ENCODE results near the gene TOP1. TPM values are rescaled to one million over a fixed set of nuclear protein-coding genes. Genes with fewer than 3 reads are reported as not detected.
"Not testable (repeated sequence)": the region's sequence is repeated elsewhere in the genome, so short reads cannot be mapped to it uniquely, and the experiment has no call there.

The TOP1 gene
- total RNA-seq, 1 experiment from 2014 or later = 129 TPM

DNA sequence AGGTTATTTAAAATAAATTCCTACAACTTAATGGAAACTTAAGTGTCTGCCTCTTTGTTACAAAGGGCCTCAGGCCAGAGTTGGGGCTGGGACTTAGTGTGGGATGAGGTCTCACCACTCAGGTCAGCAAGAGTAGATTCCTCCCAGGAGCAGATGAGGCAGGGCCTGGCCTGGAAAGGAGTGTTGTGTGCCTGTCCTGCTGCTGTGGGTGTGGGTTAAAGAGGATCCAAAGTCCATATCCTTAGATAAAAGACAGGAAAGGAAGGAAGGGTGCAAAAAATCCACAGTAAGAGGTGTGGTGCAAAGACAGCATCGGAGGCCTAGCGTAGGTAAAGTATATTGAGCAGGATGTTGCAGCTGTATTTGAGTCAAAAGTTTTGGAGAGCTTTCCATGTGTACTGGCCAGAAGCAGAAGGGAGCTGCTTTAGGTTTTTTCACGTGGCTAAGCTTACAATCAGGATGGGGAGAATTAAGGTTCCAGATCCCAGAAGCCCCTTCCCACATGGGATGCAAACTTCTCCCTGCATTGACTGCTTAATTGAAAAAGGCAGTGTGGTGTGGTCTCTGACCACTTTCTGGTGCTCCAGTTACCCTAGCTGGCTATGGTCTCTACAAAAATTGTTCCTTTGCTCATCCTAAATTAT, 96.0 kb downstream of the TOP1 start:
- TF ChIP-seq, protein P1, sequence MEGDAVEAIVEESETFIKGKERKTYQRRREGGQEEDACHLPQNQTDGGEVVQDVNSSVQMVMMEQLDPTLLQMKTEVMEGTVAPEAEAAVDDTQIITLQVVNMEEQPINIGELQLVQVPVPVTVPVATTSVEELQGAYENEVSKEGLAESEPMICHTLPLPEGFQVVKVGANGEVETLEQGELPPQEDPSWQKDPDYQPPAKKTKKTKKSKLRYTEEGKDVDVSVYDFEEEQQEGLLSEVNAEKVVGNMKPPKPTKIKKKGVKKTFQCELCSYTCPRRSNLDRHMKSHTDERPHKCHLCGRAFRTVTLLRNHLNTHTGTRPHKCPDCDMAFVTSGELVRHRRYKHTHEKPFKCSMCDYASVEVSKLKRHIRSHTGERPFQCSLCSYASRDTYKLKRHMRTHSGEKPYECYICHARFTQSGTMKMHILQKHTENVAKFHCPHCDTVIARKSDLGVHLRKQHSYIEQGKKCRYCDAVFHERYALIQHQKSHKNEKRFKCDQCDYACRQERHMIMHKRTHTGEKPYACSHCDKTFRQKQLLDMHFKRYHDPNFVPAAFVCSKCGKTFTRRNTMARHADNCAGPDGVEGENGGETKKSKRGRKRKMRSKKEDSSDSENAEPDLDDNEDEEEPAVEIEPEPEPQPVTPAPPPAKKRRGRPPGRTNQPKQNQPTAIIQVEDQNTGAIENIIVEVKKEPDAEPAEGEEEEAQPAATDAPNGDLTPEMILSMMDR (IDR thresholded peaks at IDR 0.05; ENCODE audit: unreplicated experiment) = no peak
- Mint-ChIP-seq H3K27me3 (ENCODE audit: unreplicated experiment) (no peaks in the 10 kb centered on the region), H3K36me3 (ENCODE audit: insufficient read depth, unreplicated experiment) (peaks cover 74% of the 10 kb centered on the region), H3K4me3 (ENCODE audit: low read depth, unreplicated experiment) (no peak overlapping the region), H3K4me1 (ENCODE audit: low read depth, unreplicated experiment) (peaks cover 7% of the 10 kb centered on the region), H3K9me3 (ENCODE audit: low read depth, unreplicated experiment) (no peaks in the 10 kb centered on the region), H3K27ac (ENCODE audit: unreplicated experiment) (no peak overlapping the region)
- intact Hi-C loops (cut with micrococcal nuclease; ENCODE audit: unreplicated experiment) = no loop called here
- BruUV-seq (replicated peaks) = no TSS peak
- no peak for DNase-seq
- CTCF ChIA-PET = interaction anchor here (1.4 kb wide), 1 partner anchor 11 kb away, joined by 3 read pairs; no protein-coding TSS in a partner anchor

DNA sequence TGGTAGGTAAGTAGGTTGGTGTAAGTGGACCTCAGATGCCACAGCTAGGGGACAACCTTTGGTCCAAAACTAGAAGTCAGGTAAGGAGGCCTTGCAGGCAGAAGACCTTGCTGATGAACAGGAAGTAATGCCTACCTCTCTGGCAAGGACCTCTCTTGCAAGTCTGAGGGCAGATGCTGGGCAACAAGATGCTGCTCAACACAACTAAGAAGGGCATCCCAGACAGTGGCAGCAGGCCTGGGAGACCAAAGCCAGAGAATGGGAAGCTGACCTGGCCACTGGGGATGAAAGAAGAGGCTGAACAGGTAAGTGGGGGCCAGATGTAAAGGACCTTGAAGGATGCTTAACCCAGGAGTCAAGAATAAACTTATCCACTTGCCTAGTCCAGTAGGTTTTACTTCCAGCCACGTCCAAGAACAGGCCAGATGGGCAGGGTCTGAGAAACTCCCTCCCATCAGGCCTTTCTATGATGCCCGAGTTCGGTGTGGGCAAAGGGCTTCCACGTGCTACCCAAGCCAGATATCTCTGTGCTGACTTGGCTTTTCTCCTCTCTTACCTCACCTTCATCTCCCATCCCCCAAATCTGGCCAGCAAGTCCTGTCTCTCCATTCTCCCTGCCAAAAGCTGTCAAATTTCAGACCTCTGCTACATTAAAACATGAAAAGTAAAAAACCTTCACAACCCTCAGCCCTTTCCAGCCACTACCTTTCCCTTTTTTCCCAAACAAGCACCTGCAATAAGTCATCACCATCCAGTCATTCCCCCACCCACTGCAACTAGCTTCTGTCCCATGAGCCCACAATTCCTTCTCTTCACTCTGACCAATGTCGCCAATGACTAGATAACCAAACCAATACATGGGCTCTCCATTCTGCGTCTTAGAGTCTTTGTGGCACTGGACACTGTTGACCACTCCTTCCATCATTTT, 97.2 kb downstream of the TOP1 start:
- intact Hi-C loops (cut with micrococcal nuclease; ENCODE audit: unreplicated experiment) = no loop called here
- Mint-ChIP-seq H3K9me3 (ENCODE audit: low read depth, unreplicated experiment) (no peaks in the 10 kb centered on the region), H3K4me3 (ENCODE audit: low read depth, unreplicated experiment) (no peak overlapping the region), H3K27me3 (ENCODE audit: unreplicated experiment) (no peaks in the 10 kb centered on the region), H3K36me3 (ENCODE audit: insufficient read depth, unreplicated experiment) (peaks cover 69% of the 10 kb centered on the region), H3K27ac (ENCODE audit: unreplicated experiment) (no peak overlapping the region), H3K4me1 (ENCODE audit: low read depth, unreplicated experiment) (no peaks in the 10 kb centered on the region)
- CTCF ChIA-PET = interaction anchor here (1.4 kb wide), 1 partner anchor 9 kb away, joined by 3 read pairs; no protein-coding TSS in a partner anchor
- TF ChIP-seq, protein P1 (IDR thresholded peaks at IDR 0.05; ENCODE audit: unreplicated experiment) = no peak
- no TSS peak for BruUV-seq (replicated peaks)
- DNase-seq = no peak

DNA sequence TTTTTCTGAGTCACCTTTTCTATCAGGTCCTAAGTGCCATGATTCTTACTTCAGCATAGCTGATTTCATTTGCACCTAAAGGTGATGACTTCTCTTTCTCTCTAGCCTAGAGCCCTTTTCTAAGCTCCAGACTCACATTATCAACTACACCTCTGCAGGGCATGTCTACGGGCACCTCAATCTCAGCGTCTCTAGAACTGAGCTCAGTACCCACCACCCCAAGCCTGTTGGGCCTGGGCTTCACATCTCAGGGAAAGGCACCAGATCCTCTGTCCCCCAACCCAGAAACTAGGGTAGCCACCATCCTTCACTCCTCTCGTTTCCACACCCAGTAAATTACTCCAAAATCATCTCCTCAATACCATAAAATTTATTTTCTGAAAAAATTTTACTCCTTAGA, 98.1 kb downstream of the TOP1 start:
- H3K27me3 Mint-ChIP-seq (ENCODE audit: unreplicated experiment) = no peaks in the 10 kb centered on the region
- H3K4me1 Mint-ChIP-seq (ENCODE audit: low read depth, unreplicated experiment) = no peaks in the 10 kb centered on the region
- H3K27ac Mint-ChIP-seq (ENCODE audit: unreplicated experiment) = peak overlapping the region; percentile 7
- intact Hi-C loops (cut with micrococcal nuclease; ENCODE audit: unreplicated experiment) = no loop called here
- H3K36me3 Mint-ChIP-seq (ENCODE audit: insufficient read depth, unreplicated experiment) = peaks cover 60% of the 10 kb centered on the region
- no TSS peak for BruUV-seq (replicated peaks)
- no peak for DNase-seq
- CTCF ChIA-PET = no interaction called here
- H3K4me3 Mint-ChIP-seq (ENCODE audit: low read depth, unreplicated experiment) = no peak overlapping the region
- TF ChIP-seq, protein P1 (IDR thresholded peaks at IDR 0.05; ENCODE audit: unreplicated experiment) = no peak
- no peaks in the 10 kb centered on the region for H3K9me3 Mint-ChIP-seq (ENCODE audit: low read depth, unreplicated experiment)

DNA sequence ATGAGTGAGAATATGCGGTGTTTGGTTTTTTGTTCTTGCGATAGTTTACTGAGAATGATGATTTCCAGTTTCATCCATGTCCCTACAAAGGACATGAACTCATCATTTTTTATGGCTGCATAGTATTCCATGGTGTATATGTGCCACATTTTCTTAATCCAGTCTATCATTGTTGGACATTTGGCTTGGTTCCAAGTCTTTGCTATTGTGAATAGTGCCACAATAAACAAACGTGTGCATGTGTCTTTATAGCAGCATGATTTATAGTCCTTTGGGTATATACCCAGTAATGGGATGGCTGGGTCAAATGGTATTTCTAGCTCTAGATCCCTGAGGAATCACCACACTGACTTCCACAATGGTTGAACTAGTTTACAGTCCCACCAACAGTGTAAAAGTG, 99.7 kb downstream of the TOP1 start:
- H3K27ac Mint-ChIP-seq (ENCODE audit: unreplicated experiment); H3K4me1 Mint-ChIP-seq (ENCODE audit: low read depth, unreplicated experiment); DNase-seq; CTCF ChIA-PET; BruUV-seq (replicated peaks); H3K4me3 Mint-ChIP-seq (ENCODE audit: low read depth, unreplicated experiment); H3K27me3 Mint-ChIP-seq (ENCODE audit: unreplicated experiment); intact Hi-C loops (cut with micrococcal nuclease; ENCODE audit: unreplicated experiment); H3K9me3 Mint-ChIP-seq (ENCODE audit: low read depth, unreplicated experiment): not testable (repeated sequence)
- H3K36me3 Mint-ChIP-seq (ENCODE audit: insufficient read depth, unreplicated experiment) = peaks cover 51% of the 10 kb centered on the region

Data from Calu3 (cell line).